ENCODE results near the gene RHO. TPM values are rescaled to one million over a fixed set of nuclear protein-coding genes. Genes with fewer than 3 reads are reported as not detected.

The RHO gene
- polyA plus RNA-seq, 1 donor (not counting 4 experiments of a cell fraction or from before 2014, with no cell fraction given): not detected

DNA sequence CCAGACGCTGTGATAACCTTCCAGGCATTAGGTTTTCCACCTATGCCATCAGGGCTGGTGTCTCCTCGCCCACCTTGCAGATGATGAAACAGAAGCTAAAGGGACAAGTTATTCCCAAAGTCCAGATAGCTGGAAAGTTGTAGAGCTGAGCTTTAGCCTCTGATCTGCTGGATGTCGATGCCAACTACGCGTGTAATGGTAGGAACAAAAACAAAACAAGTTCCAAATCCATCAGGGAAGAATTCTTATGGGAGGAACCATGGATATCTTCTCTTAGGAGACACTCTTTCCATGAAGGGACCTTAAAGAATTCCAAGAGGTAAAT is 28.1 kb upstream of the RHO start:
- Histone ChIP-seq H3K4me2 (ENCODE audit: control insufficient read depth, extremely low read depth, insufficient read depth, low read depth, low read length) (no peak overlapping the region), H3K36me3 (ENCODE audit: control insufficient read depth in 2 of 2, extremely low read depth in 1 of 2, insufficient read depth in 2 of 2, low read length in 2 of 2) (peaks cover 0 to 1% of the 10 kb centered on the region in 2 experiments), H4K20me1 (ENCODE audit: control insufficient read depth, extremely low read depth, insufficient read depth, low read length) (no peaks in the 10 kb centered on the region), H3K9me1 (ENCODE audit: control insufficient read depth, extremely low read depth, insufficient read depth, low read length) (no peaks in the 10 kb centered on the region), H3K79me2 (ENCODE audit: control insufficient read depth, insufficient read depth, low read length) (no peaks in the 10 kb centered on the region), H3K27me3 (ENCODE audit: control insufficient read depth, extremely low read depth, insufficient read depth, low read length) (no peaks in the 10 kb centered on the region), H3K27ac (ENCODE audit: control insufficient read depth, insufficient read depth, low read length) (no peak overlapping the region), H2AFZ (ENCODE audit: control insufficient read depth, low read length) (no peak overlapping the region), H3K4me1 (ENCODE audit: control insufficient read depth, extremely low read depth, insufficient read depth, low read length) (no peaks in the 10 kb centered on the region), H3K9me3 (ENCODE audit: control insufficient read depth, low read depth, low read length) (no peaks in the 10 kb centered on the region), H3K9ac (ENCODE audit: control insufficient read depth, extremely low read depth, insufficient read depth, low read length) (no peak overlapping the region), H3K4me3 (ENCODE audit: control insufficient read depth in 2 of 3, extremely low read depth in 1 of 3, insufficient read depth in 2 of 3, low read depth in 1 of 3, low read length in 3 of 3) (no peak overlapping the region)
- no peak for DNase-seq (ENCODE audit: low read depth, low spot score)
- dilution Hi-C loops (cut with MboI; ENCODE audit: extremely low pct_ligation_motif_present, low sequenced_read_pairs): no loop called here
- no peak for FAIRE-seq
- TF ChIP-seq EZH2 (IDR thresholded peaks at IDR 0.05; ENCODE audit: low read length): no peak
- no peak for TF ChIP-seq CTCF (optimal IDR thresholded peaks at IDR 0.05 in 1 of 3, IDR thresholded peaks at IDR 0.05 in 1 of 3, conservative IDR thresholded peaks at IDR 0.05 in 1 of 3; ENCODE audit: extremely low read depth in 1 of 3, insufficient read depth in 2 of 3, low read length in 3 of 3)

- no peak overlapping the region for H2AFZ ChIP-seq (ENCODE audit: control insufficient read depth, low read length)
- H3K4me3 ChIP-seq (ENCODE audit: control insufficient read depth in 2 of 3, extremely low read depth in 1 of 3, insufficient read depth in 2 of 3, low read depth in 1 of 3, low read length in 3 of 3): no peak overlapping the region
- no peaks in the 10 kb centered on the region for H3K9me3 ChIP-seq (ENCODE audit: control insufficient read depth, low read depth, low read length)
- no peaks in the 10 kb centered on the region for H3K4me1 ChIP-seq (ENCODE audit: control insufficient read depth, extremely low read depth, insufficient read depth, low read length)
- dilution Hi-C loops (cut with MboI; ENCODE audit: extremely low pct_ligation_motif_present, low sequenced_read_pairs): no loop called here
- no peak for TF ChIP-seq EZH2 (IDR thresholded peaks at IDR 0.05; ENCODE audit: low read length)
- no peak for TF ChIP-seq CTCF (optimal IDR thresholded peaks at IDR 0.05 in 1 of 3, IDR thresholded peaks at IDR 0.05 in 1 of 3, conservative IDR thresholded peaks at IDR 0.05 in 1 of 3; ENCODE audit: extremely low read depth in 1 of 3, insufficient read depth in 2 of 3, low read length in 3 of 3)
- H3K9me1 ChIP-seq (ENCODE audit: control insufficient read depth, extremely low read depth, insufficient read depth, low read length): no peaks in the 10 kb centered on the region
- no peak overlapping the region for H3K4me2 ChIP-seq (ENCODE audit: control insufficient read depth, extremely low read depth, insufficient read depth, low read depth, low read length)
- FAIRE-seq (no peak), DNase-seq (ENCODE audit: low read depth, low spot score) (no peak)
- no peaks in the 10 kb centered on the region for H3K36me3 ChIP-seq (ENCODE audit: control insufficient read depth in 2 of 2, extremely low read depth in 1 of 2, insufficient read depth in 2 of 2, low read length in 2 of 2)
- no peaks in the 10 kb centered on the region for H4K20me1 ChIP-seq (ENCODE audit: control insufficient read depth, extremely low read depth, insufficient read depth, low read length)
- no peak overlapping the region for H3K27ac ChIP-seq (ENCODE audit: control insufficient read depth, insufficient read depth, low read length)
- H3K79me2 ChIP-seq (ENCODE audit: control insufficient read depth, insufficient read depth, low read length): no peaks in the 10 kb centered on the region
- no peaks in the 10 kb centered on the region for H3K27me3 ChIP-seq (ENCODE audit: control insufficient read depth, extremely low read depth, insufficient read depth, low read length)
- no peak overlapping the region for H3K9ac ChIP-seq (ENCODE audit: control insufficient read depth, extremely low read depth, insufficient read depth, low read length)
Measured at GRCh38 chr3:129501630-129502029, 26.8 kb upstream of the RHO start.
